Activated CD8-positive, alpha-beta memory T cell treated with anti-CD3 and anti-CD28 coated beads for 4 hours (primary cell): ENCODE data around the gene VEGFC.

Experiments used
- DNase-seq, 2 donors: peaks; one replicate each; pipeline ENCODE4 v3.0.0-alpha.2; 2020; ENCODE audit warnings: low read depth in 2 of 2

Gene VEGFC

GRCh38 chr4:176799653-176800052 lies 6.9 kb upstream of the VEGFC start:
- DNase-seq, result no peak

- DNase-seq, result no peak
Observed at GRCh38 chr4:176798540-176798939, 5.8 kb upstream of the VEGFC start.

GRCh38 chr4:176795441-176795840 lies 2.7 kb upstream of the VEGFC start:
- DNase-seq, result no peak

GRCh38 chr4:176794651-176795050 lies 1.9 kb upstream of the VEGFC start:
- DNase-seq, result no peak

GRCh38 chr4:176794151-176794550 lies 1.4 kb upstream of the VEGFC start:
- no peak for DNase-seq

- DNase-seq, result no peak
Observed at GRCh38 chr4:176793060-176793605, 411 bp upstream of the VEGFC start.

- no peak for DNase-seq
Observed at GRCh38 chr4:176791591-176792325, 964 bp downstream of the VEGFC start.

GRCh38 chr4:176790398-176790797 lies 2.3 kb downstream of the VEGFC start:
- no peak for DNase-seq

- DNase-seq, result no peak
Observed at GRCh38 chr4:176789955-176790354, 2.8 kb downstream of the VEGFC start.

GRCh38 chr4:176788971-176789370 lies 3.8 kb downstream of the VEGFC start:
- no peak for DNase-seq

- no peak for DNase-seq
Observed at GRCh38 chr4:176788248-176788647, 4.5 kb downstream of the VEGFC start.

- no peak for DNase-seq
Observed at GRCh38 chr4:176784816-176785215, 7.9 kb downstream of the VEGFC start.

GRCh38 chr4:176782794-176783193 lies 9.9 kb downstream of the VEGFC start:
- DNase-seq, result no peak

- no peak for DNase-seq
Observed at GRCh38 chr4:176782191-176782590, 10.5 kb downstream of the VEGFC start.

- no peak for DNase-seq
Observed at GRCh38 chr4:176781739-176782100, 11.0 kb downstream of the VEGFC start.

- DNase-seq, result no peak
Observed at GRCh38 chr4:176780995-176781738, 11.6 kb downstream of the VEGFC start.

GRCh38 chr4:176779421-176779820 lies 13.3 kb downstream of the VEGFC start:
- no peak for DNase-seq

GRCh38 chr4:176778491-176778890 lies 14.2 kb downstream of the VEGFC start:
- no peak for DNase-seq

GRCh38 chr4:176778063-176778462 lies 14.7 kb downstream of the VEGFC start:
- no peak for DNase-seq

GRCh38 chr4:176775338-176775737 lies 17.4 kb downstream of the VEGFC start:
- no peak for DNase-seq

- no peak for DNase-seq
Observed at GRCh38 chr4:176774852-176775251, 17.9 kb downstream of the VEGFC start.

GRCh38 chr4:176769514-176769913 lies 23.2 kb downstream of the VEGFC start:
- DNase-seq, result no peak

GRCh38 chr4:176767183-176767582 lies 25.5 kb downstream of the VEGFC start:
- no peak for DNase-seq
